SK-N-SH (cell line): ENCODE data around the gene PARD3B. TPM values are rescaled to one million over a fixed set of nuclear protein-coding genes. Genes with fewer than 3 reads are reported as not detected.
A peak's percentile ranks its signal among the peaks of the same experiment; 100 is the strongest.

Source experiments
- CTCF ChIA-PET: fragments of 300-600, 350-600 bp; formaldehyde crosslinking; extraction: SDS; loops from one replicate; lab custom pipeline; 2021; lab: Yijun Ruan, JAX
- POLR2A ChIA-PET: fragments of 350-600 bp; sonication (Branson Sonifier 250); formaldehyde crosslinking; extraction: SDS; loops from one replicate; lab custom pipeline; 2020; ENCODE audit warnings: antibody characterized with exemption, inconsistent platforms; lab: Yijun Ruan, JAX
- DNase-seq: peaks from one replicate; pipeline ENCODE4 v3.0.0; 2012
- H2AFZ ChIP-seq: fragments of 200-600 bp; sonication (generic); 2 replicates; pipeline ENCODE4 v1.8.1; 2016; ENCODE audit warnings: antibody characterized with exemption, mild to moderate bottlenecking, low read depth
- H3F3A ChIP-seq: fragments of 200-600 bp; sonication (generic); replicated peaks from 2 replicates; pipeline ENCODE3; 2016; ENCODE audit warnings: antibody characterized with exemption, mild to moderate bottlenecking; ENCODE audit not compliant: insufficient read depth
- H3K27ac ChIP-seq, 2 experiments: fragments of 200-500 bp in 1 of 2; fragments of 200-600 bp in 1 of 2; sonication (Bioruptor generic) in 1 of 2; sonication (generic), shearing (Covaris generic) in 1 of 2; 2 replicates each; pipeline versions ENCODE4 v1.5.1 to v1.6.1; 2014 to 2016; ENCODE audit warnings: low read depth in 2 of 2, inconsistent platforms in 1 of 2, low read length in 1 of 2, mild to moderate bottlenecking in 1 of 2, mixed read lengths in 1 of 2
- H3K27me3 ChIP-seq: fragments of 200-600 bp; sonication (generic), shearing (Covaris generic); 2 replicates; pipeline ENCODE4 v1.6.1; 2016; ENCODE audit warnings: mixed run types; ENCODE audit not compliant: insufficient read depth
- H3K36me3 ChIP-seq, 2 experiments: fragments of 200-500 bp in 1 of 2; fragments of 200-600 bp in 1 of 2; sonication (Bioruptor generic) in 1 of 2; sonication (generic) in 1 of 2; replicated peaks in 1 of 2; 2 replicates each; pipeline versions ENCODE3 to v1.5.1; 2014 to 2016; ENCODE audit warnings: low read length in 1 of 2, mild to moderate bottlenecking in 1 of 2; ENCODE audit not compliant: insufficient read depth in 2 of 2, control insufficient read depth in 1 of 2
- H3K4me1 ChIP-seq, 2 experiments: fragments of 200-500 bp in 1 of 2; fragments of 200-600 bp in 1 of 2; sonication (Bioruptor generic) in 1 of 2; sonication (generic), shearing (Covaris generic) in 1 of 2; 2 replicates each; pipeline versions ENCODE4 v1.5.1 to v1.6.1; 2014 to 2016; ENCODE audit warnings: low read depth in 1 of 2, low read length in 1 of 2, mixed run types in 1 of 2; ENCODE audit not compliant: insufficient read depth in 2 of 2, control insufficient read depth in 1 of 2
- H3K4me2 ChIP-seq: fragments of 200-600 bp; sonication (generic), shearing (Covaris generic); 2 replicates; pipeline ENCODE4 v1.6.1; 2017; ENCODE audit warnings: mixed run types
- H3K4me3 ChIP-seq, 2 experiments: fragments of 200-500 bp in 1 of 2; fragments of 200-600 bp in 1 of 2; sonication (Bioruptor generic) in 1 of 2; sonication (generic), shearing (Covaris generic) in 1 of 2; 2 replicates each; pipeline versions ENCODE4 v1.5.1 to v1.8.1; 2014 to 2016; ENCODE audit warnings: low read depth in 2 of 2, inconsistent platforms in 1 of 2, low read length in 1 of 2, mild to moderate bottlenecking in 1 of 2, mixed read lengths in 1 of 2, moderate library complexity in 1 of 2
- H3K79me2 ChIP-seq: fragments of 200-600 bp; sonication (generic); 2 replicates; pipeline ENCODE4 v1.8.1; 2017; ENCODE audit warnings: mild to moderate bottlenecking; ENCODE audit not compliant: insufficient read depth
- H3K9ac ChIP-seq: fragments of 200-600 bp; sonication (generic); 2 replicates; pipeline ENCODE4 v1.6.1; 2017; ENCODE audit warnings: mixed run types
- H3K9me2 ChIP-seq: fragments of 200-600 bp; sonication (generic); 2 replicates; pipeline ENCODE4 v1.6.1; 2017; ENCODE audit warnings: mixed run types
- H3K9me3 ChIP-seq: fragments of 200-600 bp; sonication (generic); 2 replicates; pipeline ENCODE4 v1.6.1; 2017; ENCODE audit warnings: mixed run types, mild to moderate bottlenecking, moderate library complexity
- H4K20me1 ChIP-seq: fragments of 200-600 bp; sonication (generic); 2 replicates; pipeline ENCODE4 v1.6.1; 2017; ENCODE audit warnings: mild to moderate bottlenecking, mixed run types; ENCODE audit not compliant: insufficient read depth
- ELF1 ChIP-seq: IDR thresholded peaks from 2 replicates; pipeline ENCODE4 v1.4.0; 2012
- EZH2phosphoT487 ChIP-seq: fragments of 200-600 bp; sonication (generic); IDR thresholded peaks from 2 replicates; pipeline ENCODE4 v1.6.1; 2017; ENCODE audit warnings: low read depth, mixed run types, mild to moderate bottlenecking, antibody characterized with exemption, moderate library complexity, borderline replicate concordance
- FOSL2 ChIP-seq: IDR thresholded peaks from 2 replicates; pipeline ENCODE4 v1.4.0; 2012; ENCODE audit warnings: low read depth, mild to moderate bottlenecking, moderate library complexity, borderline replicate concordance
- JUND ChIP-seq: IDR thresholded peaks from 2 replicates; pipeline ENCODE4 v1.4.0; 2012
- MAX ChIP-seq: IDR thresholded peaks from 2 replicates; pipeline ENCODE4 v1.4.0; 2012; ENCODE audit warnings: low read depth
- PBX3 ChIP-seq: IDR thresholded peaks from 2 replicates; pipeline ENCODE4; 2012
- RAD21 ChIP-seq: IDR thresholded peaks from 2 replicates; pipeline ENCODE4 v1.6.1; 2012; ENCODE audit warnings: mild to moderate bottlenecking, low read length
- RFX5 ChIP-seq: IDR thresholded peaks from 2 replicates; pipeline ENCODE4 v1.6.1; 2012; ENCODE audit warnings: mild to moderate bottlenecking, improper control_type of control experiment, low read length
- SIN3A ChIP-seq: IDR thresholded peaks from 2 replicates; pipeline ENCODE4 v1.6.1; 2012; ENCODE audit warnings: low read depth, mild to moderate bottlenecking, low read length, moderate library complexity, borderline replicate concordance
- SMC3 ChIP-seq: IDR thresholded peaks from 2 replicates; pipeline ENCODE4 v1.6.1; 2012; ENCODE audit warnings: low read depth, low read length, improper control_type of control experiment
- TAF1 ChIP-seq: IDR thresholded peaks from 2 replicates; pipeline ENCODE4 v1.6.1; 2012; ENCODE audit warnings: low read depth, mild to moderate bottlenecking, low read length, moderate library complexity, borderline replicate concordance
- TEAD4 ChIP-seq: IDR thresholded peaks from 2 replicates; pipeline ENCODE4 v1.4.0; 2012; ENCODE audit warnings: mild to moderate bottlenecking, borderline replicate concordance; ENCODE audit not compliant: insufficient read depth
- YY1 ChIP-seq: IDR thresholded peaks from 2 replicates; pipeline ENCODE4 v1.4.0; 2012; ENCODE audit warnings: low read depth, mild to moderate bottlenecking
- WGBS: methylation state at CpG from one replicate; pipeline ENCODE4 v1.1.6; 2017; ENCODE audit warnings: low lambda C conversion rate; 5-methylcytosine and 5-hydroxymethylcytosine counted together
- polyA plus RNA-seq, 3 experiments: library from polyadenylated mRNA; depleted of rRNA; stranded (reverse); fragments of >200 nt; gene quantifications; 2 replicates each; pipeline ENCODE4 v1.2.3, GENCODE V29; 2012
- TF ChIP-seq, protein P1 (sequence below): IDR thresholded peaks from 2 replicates; pipeline ENCODE4 v1.6.1; 2012; ENCODE audit warnings: mild to moderate bottlenecking, low read depth, low read length, moderate library complexity
- TF ChIP-seq, protein P2 (sequence below): IDR thresholded peaks from 2 replicates; pipeline ENCODE4 v1.4.0; 2012; ENCODE audit warnings: low read depth, borderline replicate concordance
- TF ChIP-seq, protein P3 (sequence below): IDR thresholded peaks from 2 replicates; pipeline ENCODE4 v1.4.0; 2012; ENCODE audit warnings: low read depth, borderline replicate concordance

The PARD3B gene
- polyA plus RNA-seq, 1 of the 3 experiments (the other 2 are of a cell fraction), result 0.87 TPM

DNA sequence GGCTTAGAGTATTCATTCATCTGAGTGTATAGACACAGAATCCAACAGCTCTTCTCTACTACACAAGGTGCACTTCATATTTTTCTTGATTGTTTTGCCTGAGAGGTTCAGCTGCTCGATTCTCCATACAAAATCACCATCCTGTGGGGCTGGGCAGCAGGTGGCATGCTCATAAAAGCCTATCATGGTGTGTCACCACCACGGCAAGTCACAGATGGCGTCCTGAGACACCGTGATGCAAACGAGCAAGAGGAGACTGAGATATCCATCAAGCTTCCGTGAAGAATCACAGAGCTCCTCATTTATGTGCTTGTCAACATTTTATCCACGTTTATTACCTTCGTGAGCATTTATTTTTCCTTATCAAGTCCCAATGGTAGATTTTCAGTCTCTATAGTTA is 1114.6 kb downstream of the PARD3B start:
- POLR2A ChIA-PET, result no interaction called here
- peak overlapping the region in 1 of 2 experiments; percentile 68; a peak in 1 of 4 replicates for H3K27ac ChIP-seq
- CTCF ChIA-PET, result interaction anchor here (0.9 to 1.2 kb wide), 2 partner anchors 8 to 16 kb away, joined by 3 to 5 read pairs; no protein-coding TSS in a partner anchor

More for the DNA sequence above, 1114.6 kb downstream of the PARD3B start:
- Histone ChIP-seq H3K9me2 (no peaks in the 10 kb centered on the region), H3K9ac (no peak overlapping the region), H4K20me1 (no peaks in the 10 kb centered on the region), H3K4me1 (peaks cover 3 to 31% of the 10 kb centered on the region in 2 experiments), H3K4me2 (peak overlapping the region; percentile 62; the same call in 1 of the 2 replicates), H3K79me2 (no peaks in the 10 kb centered on the region), H3K36me3 (no peaks in the 10 kb centered on the region), H3K9me3 (no peaks in the 10 kb centered on the region), H3K4me3 (no peak overlapping the region), H3K27me3 (no peaks in the 10 kb centered on the region), H2AFZ (no peak overlapping the region), H3F3A (peaks cover 15% of the 10 kb centered on the region)
- no peak for TF ChIP-seq EZH2phosphoT487
- no peak for TF ChIP-seq SIN3A
- no peak for TF ChIP-seq MAX
- TF ChIP-seq, protein P1, sequence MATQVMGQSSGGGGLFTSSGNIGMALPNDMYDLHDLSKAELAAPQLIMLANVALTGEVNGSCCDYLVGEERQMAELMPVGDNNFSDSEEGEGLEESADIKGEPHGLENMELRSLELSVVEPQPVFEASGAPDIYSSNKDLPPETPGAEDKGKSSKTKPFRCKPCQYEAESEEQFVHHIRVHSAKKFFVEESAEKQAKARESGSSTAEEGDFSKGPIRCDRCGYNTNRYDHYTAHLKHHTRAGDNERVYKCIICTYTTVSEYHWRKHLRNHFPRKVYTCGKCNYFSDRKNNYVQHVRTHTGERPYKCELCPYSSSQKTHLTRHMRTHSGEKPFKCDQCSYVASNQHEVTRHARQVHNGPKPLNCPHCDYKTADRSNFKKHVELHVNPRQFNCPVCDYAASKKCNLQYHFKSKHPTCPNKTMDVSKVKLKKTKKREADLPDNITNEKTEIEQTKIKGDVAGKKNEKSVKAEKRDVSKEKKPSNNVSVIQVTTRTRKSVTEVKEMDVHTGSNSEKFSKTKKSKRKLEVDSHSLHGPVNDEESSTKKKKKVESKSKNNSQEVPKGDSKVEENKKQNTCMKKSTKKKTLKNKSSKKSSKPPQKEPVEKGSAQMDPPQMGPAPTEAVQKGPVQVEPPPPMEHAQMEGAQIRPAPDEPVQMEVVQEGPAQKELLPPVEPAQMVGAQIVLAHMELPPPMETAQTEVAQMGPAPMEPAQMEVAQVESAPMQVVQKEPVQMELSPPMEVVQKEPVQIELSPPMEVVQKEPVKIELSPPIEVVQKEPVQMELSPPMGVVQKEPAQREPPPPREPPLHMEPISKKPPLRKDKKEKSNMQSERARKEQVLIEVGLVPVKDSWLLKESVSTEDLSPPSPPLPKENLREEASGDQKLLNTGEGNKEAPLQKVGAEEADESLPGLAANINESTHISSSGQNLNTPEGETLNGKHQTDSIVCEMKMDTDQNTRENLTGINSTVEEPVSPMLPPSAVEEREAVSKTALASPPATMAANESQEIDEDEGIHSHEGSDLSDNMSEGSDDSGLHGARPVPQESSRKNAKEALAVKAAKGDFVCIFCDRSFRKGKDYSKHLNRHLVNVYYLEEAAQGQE, result no peak
- no peak for TF ChIP-seq SMC3
- no peak for TF ChIP-seq RAD21
- no peak for TF ChIP-seq YY1
- TF ChIP-seq, protein P2, sequence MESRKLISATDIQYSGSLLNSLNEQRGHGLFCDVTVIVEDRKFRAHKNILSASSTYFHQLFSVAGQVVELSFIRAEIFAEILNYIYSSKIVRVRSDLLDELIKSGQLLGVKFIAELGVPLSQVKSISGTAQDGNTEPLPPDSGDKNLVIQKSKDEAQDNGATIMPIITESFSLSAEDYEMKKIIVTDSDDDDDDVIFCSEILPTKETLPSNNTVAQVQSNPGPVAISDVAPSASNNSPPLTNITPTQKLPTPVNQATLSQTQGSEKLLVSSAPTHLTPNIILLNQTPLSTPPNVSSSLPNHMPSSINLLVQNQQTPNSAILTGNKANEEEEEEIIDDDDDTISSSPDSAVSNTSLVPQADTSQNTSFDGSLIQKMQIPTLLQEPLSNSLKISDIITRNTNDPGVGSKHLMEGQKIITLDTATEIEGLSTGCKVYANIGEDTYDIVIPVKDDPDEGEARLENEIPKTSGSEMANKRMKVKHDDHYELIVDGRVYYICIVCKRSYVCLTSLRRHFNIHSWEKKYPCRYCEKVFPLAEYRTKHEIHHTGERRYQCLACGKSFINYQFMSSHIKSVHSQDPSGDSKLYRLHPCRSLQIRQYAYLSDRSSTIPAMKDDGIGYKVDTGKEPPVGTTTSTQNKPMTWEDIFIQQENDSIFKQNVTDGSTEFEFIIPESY, result no peak
- no peak for TF ChIP-seq TAF1
- TF ChIP-seq, protein P3, sequence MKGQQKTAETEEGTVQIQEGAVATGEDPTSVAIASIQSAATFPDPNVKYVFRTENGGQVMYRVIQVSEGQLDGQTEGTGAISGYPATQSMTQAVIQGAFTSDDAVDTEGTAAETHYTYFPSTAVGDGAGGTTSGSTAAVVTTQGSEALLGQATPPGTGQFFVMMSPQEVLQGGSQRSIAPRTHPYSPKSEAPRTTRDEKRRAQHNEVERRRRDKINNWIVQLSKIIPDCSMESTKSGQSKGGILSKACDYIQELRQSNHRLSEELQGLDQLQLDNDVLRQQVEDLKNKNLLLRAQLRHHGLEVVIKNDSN, result no peak
- no peak for TF ChIP-seq JUND
- no peak for TF ChIP-seq PBX3
- no peak for TF ChIP-seq ELF1
- no peak for TF ChIP-seq RFX5
- TF ChIP-seq TEAD4, result no peak
- TF ChIP-seq FOSL2, result no peak
- no peak for DNase-seq
- 42% methylated on average over 8 of the region's 8 CpGs for WGBS
